ENCODE measurements around the gene WNT5B.

WNT5B gene

GRCh38 chr12:1634590-1635191, 5.7 kb downstream of the WNT5B start:
- Histone ChIP-seq H3K4me2 (ENCODE audit: low read length) (no peak overlapping the region), H3K4me3 (ENCODE audit: low read length) (no peak overlapping the region), H3K79me2 (ENCODE audit: low read length) (no peaks in the 10 kb centered on the region), H3K9ac (ENCODE audit: low read length) (no peak overlapping the region), H2AFZ (ENCODE audit: low read depth, low read length) (no peak overlapping the region), H3K27me3 (ENCODE audit: low read depth, low read length) (0 out of 2 replicates have a peak, but pooled peaks cover 3% of the 10 kb centered on the region), H3K9me3 (ENCODE audit: insufficient read depth, low read length) (no peaks in the 10 kb centered on the region), H3K27ac (ENCODE audit: low read length) (no peak overlapping the region), H3K4me1 (ENCODE audit: low read length) (peaks cover 7% of the 10 kb centered on the region), H4K20me1 (ENCODE audit: insufficient read depth, low read length) (no peaks in the 10 kb centered on the region), H3K36me3 (replicated peaks; ENCODE audit: low read depth, low read length) (no peaks in the 10 kb centered on the region)
- TF ChIP-seq EZH2phosphoT487 (IDR thresholded peaks at IDR 0.05; ENCODE audit: low read depth) (no peak), CTCF (IDR thresholded peaks at IDR 0.05; ENCODE audit: low read depth, low read length) (peak; percentile 81)

DNA sequence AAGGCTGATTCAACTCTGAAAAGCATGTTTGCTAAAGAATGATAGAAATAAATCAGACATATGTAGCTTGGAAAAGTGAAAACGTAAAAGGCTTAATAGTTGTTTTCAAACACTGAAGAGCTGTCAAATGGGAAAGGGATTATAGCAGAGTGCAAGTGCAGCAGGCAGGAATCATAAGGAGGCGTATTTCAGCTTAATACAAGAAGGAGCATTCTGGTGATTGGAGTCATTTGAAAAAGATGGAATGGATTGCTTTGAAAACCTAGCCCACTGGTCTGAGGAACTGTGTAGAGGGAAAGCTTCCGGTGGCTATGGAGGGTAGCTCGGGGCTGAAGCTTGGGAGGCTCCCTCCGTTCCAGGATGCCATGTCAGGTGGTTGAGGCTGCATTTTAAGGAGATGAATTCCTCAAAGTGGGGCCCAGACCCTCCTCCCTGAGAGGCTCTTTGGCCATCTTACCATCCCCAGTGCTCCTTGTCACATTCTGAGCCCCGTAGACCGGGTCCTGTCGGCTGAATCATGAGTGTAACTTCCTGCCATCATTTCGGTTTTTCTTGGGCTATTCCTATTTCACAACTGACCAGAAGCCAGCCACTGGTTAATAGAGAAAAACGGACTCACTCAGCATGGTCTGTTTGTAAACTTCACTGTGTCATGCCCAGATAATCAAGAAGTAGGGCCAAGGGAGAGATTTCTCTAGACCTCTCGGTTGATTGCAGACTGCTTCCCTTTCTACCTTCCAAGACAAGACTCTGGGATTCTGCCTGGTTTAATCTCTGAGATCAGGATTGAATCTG, 6.5 kb downstream of the WNT5B start:
- Histone ChIP-seq H3K36me3 (replicated peaks; ENCODE audit: low read depth, low read length) (no peaks in the 10 kb centered on the region), H2AFZ (ENCODE audit: low read depth, low read length) (no peak overlapping the region), H3K79me2 (ENCODE audit: low read length) (no peaks in the 10 kb centered on the region), H3K27ac (ENCODE audit: low read length) (no peak overlapping the region), H3K4me1 (ENCODE audit: low read length) (peaks cover 7% of the 10 kb centered on the region), H4K20me1 (ENCODE audit: insufficient read depth, low read length) (no peaks in the 10 kb centered on the region), H3K4me2 (ENCODE audit: low read length) (no peak overlapping the region), H3K9ac (ENCODE audit: low read length) (no peak overlapping the region), H3K27me3 (ENCODE audit: low read depth, low read length) (0 out of 2 replicates have a peak, but pooled peaks cover 3% of the 10 kb centered on the region), H3K9me3 (ENCODE audit: insufficient read depth, low read length) (no peaks in the 10 kb centered on the region), H3K4me3 (ENCODE audit: low read length) (no peak overlapping the region)
- TF ChIP-seq CTCF (IDR thresholded peaks at IDR 0.05; ENCODE audit: low read depth, low read length): no peak
- TF ChIP-seq EZH2phosphoT487 (IDR thresholded peaks at IDR 0.05; ENCODE audit: low read depth): no peak

DNA sequence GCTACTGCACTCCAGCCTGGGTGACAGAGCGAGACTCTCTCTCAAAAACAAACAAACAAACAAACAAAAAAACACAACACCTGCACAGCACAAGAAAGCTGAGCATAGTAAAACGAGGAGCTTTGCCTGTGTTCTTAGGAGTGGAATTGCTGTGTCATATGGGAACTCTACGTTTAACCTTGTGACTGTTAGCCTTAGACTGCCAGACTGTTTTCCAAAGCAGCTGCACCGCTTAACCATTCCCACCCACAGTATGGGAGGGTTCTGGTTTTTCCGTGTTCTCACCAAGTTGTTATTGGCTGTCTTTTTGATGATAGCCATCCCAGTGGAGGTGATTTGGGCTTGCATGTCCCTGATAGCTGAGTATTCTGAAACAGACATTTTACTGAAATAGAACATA, 9.2 kb downstream of the WNT5B start:
- no peak overlapping the region for H3K27ac ChIP-seq (ENCODE audit: low read length)
- H3K36me3 ChIP-seq (replicated peaks; ENCODE audit: low read depth, low read length): no peaks in the 10 kb centered on the region

More for the DNA sequence above, 9.2 kb downstream of the WNT5B start:
- H3K9me3 ChIP-seq (ENCODE audit: insufficient read depth, low read length): no peaks in the 10 kb centered on the region
- no peak overlapping the region for H3K4me3 ChIP-seq (ENCODE audit: low read length)
- TF ChIP-seq EZH2phosphoT487 (IDR thresholded peaks at IDR 0.05; ENCODE audit: low read depth) (no peak), CTCF (IDR thresholded peaks at IDR 0.05; ENCODE audit: low read depth, low read length) (no peak)
- H3K4me1 ChIP-seq (ENCODE audit: low read length): no peaks in the 10 kb centered on the region
- no peaks in the 10 kb centered on the region for H3K79me2 ChIP-seq (ENCODE audit: low read length)
- H4K20me1 ChIP-seq (ENCODE audit: insufficient read depth, low read length): no peaks in the 10 kb centered on the region
- no peak overlapping the region for H3K9ac ChIP-seq (ENCODE audit: low read length)
- H3K4me2 ChIP-seq (ENCODE audit: low read length): no peak overlapping the region
- no peaks in the 10 kb centered on the region for H3K27me3 ChIP-seq (ENCODE audit: low read depth, low read length)
- H2AFZ ChIP-seq (ENCODE audit: low read depth, low read length): no peak overlapping the region

Data from OCI-LY3 (cell line).